ENCODE results near the gene HEY2. TPM values are rescaled to one million over a fixed set of nuclear protein-coding genes. Genes with fewer than 3 reads are reported as not detected.

HEY2 gene
- total RNA-seq, 4 donors from 2014 or later, result 0.85 to 4.3 (median 1.8) TPM

- TF ChIP-seq, protein P1, sequence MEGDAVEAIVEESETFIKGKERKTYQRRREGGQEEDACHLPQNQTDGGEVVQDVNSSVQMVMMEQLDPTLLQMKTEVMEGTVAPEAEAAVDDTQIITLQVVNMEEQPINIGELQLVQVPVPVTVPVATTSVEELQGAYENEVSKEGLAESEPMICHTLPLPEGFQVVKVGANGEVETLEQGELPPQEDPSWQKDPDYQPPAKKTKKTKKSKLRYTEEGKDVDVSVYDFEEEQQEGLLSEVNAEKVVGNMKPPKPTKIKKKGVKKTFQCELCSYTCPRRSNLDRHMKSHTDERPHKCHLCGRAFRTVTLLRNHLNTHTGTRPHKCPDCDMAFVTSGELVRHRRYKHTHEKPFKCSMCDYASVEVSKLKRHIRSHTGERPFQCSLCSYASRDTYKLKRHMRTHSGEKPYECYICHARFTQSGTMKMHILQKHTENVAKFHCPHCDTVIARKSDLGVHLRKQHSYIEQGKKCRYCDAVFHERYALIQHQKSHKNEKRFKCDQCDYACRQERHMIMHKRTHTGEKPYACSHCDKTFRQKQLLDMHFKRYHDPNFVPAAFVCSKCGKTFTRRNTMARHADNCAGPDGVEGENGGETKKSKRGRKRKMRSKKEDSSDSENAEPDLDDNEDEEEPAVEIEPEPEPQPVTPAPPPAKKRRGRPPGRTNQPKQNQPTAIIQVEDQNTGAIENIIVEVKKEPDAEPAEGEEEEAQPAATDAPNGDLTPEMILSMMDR (IDR thresholded peaks at IDR 0.05; ENCODE audit: low read depth), result no peak
These were observed 30.6 kb downstream of the HEY2 start for GRCh38 chr6:125779924-125780539.

- TF ChIP-seq, protein P1 (IDR thresholded peaks at IDR 0.05; ENCODE audit: low read depth), result no peak
These were observed 31.3 kb downstream of the HEY2 start for GRCh38 chr6:125780540-125781313.

DNA sequence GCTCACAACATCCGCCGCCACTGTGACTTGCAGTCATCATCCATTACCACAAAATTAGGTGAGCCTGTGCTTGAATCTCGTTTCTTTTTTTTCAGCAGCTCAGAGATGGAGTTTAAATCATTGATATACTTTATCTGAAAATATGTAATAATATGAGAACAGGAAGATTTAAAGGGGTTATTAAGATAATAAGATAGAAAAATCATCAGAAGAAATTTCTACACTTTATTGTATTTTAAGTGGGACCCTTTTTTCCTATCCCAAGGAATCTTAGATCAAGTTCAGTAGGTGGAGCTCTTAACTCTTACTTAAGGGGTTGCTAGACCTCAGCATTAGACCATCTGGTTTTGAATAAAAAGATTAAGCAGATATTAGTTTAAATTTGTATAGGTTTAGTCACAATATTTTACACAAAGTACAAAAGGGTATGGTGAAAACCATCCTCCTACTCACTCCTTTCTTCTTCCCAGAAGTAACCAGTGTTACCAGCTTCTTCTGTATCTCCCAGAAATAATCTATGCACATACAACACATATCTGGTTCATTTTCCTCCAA lies 32.0 kb downstream of the HEY2 start:
- TF ChIP-seq, protein P1 (IDR thresholded peaks at IDR 0.05; ENCODE audit: low read depth), result no peak

GRCh38 chr6:125784365-125784764 lies 34.9 kb downstream of the HEY2 start:
- TF ChIP-seq, protein P1 (IDR thresholded peaks at IDR 0.05; ENCODE audit: low read depth), result no peak

GRCh38 chr6:125787791-125788190 lies 38.4 kb downstream of the HEY2 start:
- TF ChIP-seq, protein P1 (IDR thresholded peaks at IDR 0.05; ENCODE audit: low read depth), result no peak

DNA sequence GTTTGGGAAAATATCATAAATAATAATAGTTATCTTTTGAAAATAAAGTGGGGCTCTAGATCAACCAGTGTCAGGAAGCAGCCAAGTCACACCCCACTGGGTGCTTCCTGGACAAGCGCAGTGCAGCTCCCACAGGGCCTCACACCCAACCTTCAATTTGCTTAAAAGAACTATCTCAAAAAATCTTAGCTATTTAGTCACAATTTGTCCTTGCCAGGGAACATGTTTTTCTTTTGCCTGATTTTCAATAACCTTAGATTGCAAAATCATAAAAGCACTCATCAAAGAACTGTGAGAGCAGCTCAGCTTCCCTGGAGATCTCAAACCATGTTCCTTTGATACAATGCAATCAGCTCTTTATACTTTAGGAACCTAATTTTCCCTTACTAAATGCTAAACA lies 39.7 kb downstream of the HEY2 start:
- TF ChIP-seq, protein P1 (IDR thresholded peaks at IDR 0.05; ENCODE audit: low read depth), result no peak

Measured in subcutaneous adipose tissue (tissue), 4 donors.